RWPE2 (cell line): ENCODE measurements around the gene LRBA.
A peak's percentile ranks its signal among the peaks of the same experiment; 100 is the strongest.

Experiments
- ATAC-seq: fragments of 200-7000 bp; cut with Tn5 transposase; 3 replicates; pipeline ENCODE4 v1.9.1; 2021; ENCODE audit warnings: low read depth
- DNase-seq: peaks from one replicate; pipeline ENCODE4 v3.0.0-alpha.2; 2020; ENCODE audit warnings: low spot score
- H3K27ac ChIP-seq: fragments of 450-650 bp; 2 replicates; pipeline ENCODE4 v1.5.1; 2017; ENCODE audit warnings: mild to moderate bottlenecking; ENCODE audit not compliant: poor library complexity, severe bottlenecking
- H3K27me3 ChIP-seq: fragments of 250-450 bp; sonication (Bioruptor Pico); 2 replicates; pipeline ENCODE4 v1.5.1; 2021; ENCODE audit warnings: mild to moderate bottlenecking, moderate library complexity; ENCODE audit not compliant: insufficient read depth, poor library complexity, severe bottlenecking
- H3K36me3 ChIP-seq: fragments of 250-450 bp; sonication (Bioruptor Pico); 2 replicates; pipeline ENCODE4 v1.5.1; 2020; ENCODE audit warnings: low read depth, mild to moderate bottlenecking, moderate library complexity
- H3K4me1 ChIP-seq: fragments of 250-450 bp; sonication (Bioruptor Pico); 2 replicates; pipeline ENCODE4 v1.5.1; 2021; ENCODE audit warnings: mild to moderate bottlenecking, moderate library complexity; ENCODE audit not compliant: insufficient read depth, poor library complexity, severe bottlenecking
- H3K4me3 ChIP-seq: fragments of 250-450 bp; sonication (Bioruptor Pico); 2 replicates; pipeline ENCODE4 v1.5.1; 2021; ENCODE audit warnings: mild to moderate bottlenecking, moderate library complexity; ENCODE audit not compliant: severe bottlenecking
- H3K9me3 ChIP-seq: fragments of 250-450 bp; sonication (Bioruptor Pico); 2 replicates; pipeline ENCODE4 v1.5.1; 2021; ENCODE audit warnings: mild to moderate bottlenecking, moderate library complexity; ENCODE audit not compliant: severe bottlenecking
- CTCF ChIP-seq: fragments of 450-650 bp; IDR thresholded peaks from one replicate; pipeline ENCODE4 v1.5.1; 2017; ENCODE audit warnings: mild to moderate bottlenecking, moderate library complexity; ENCODE audit not compliant: poor library complexity, severe bottlenecking

The LRBA gene

GRCh38 chr4:150816491-150816890 lies 198.6 kb downstream of the LRBA start:
- TF ChIP-seq CTCF, result no peak
- Histone ChIP-seq H3K4me1 (no peaks in the 10 kb centered on the region), H3K9me3 (no peaks in the 10 kb centered on the region), H3K4me3 (no peak overlapping the region), H3K27me3 (no peaks in the 10 kb centered on the region), H3K27ac (no peak overlapping the region), H3K36me3 (peaks cover 30% of the 10 kb centered on the region)
- DNase-seq (no peak), ATAC-seq (no peak)

GRCh38 chr4:150814873-150815272 lies 200.2 kb downstream of the LRBA start:
- no peak overlapping the region for H3K4me3 ChIP-seq
- no peaks in the 10 kb centered on the region for H3K27me3 ChIP-seq
- H3K4me1 ChIP-seq, result no peaks in the 10 kb centered on the region
- TF ChIP-seq CTCF, result peak; percentile 37
- H3K9me3 ChIP-seq, result no peaks in the 10 kb centered on the region
- no peak for ATAC-seq
- no peak for DNase-seq
- no peak overlapping the region for H3K27ac ChIP-seq
- peaks cover 36% of the 10 kb centered on the region for H3K36me3 ChIP-seq

GRCh38 chr4:150805183-150806025 lies 209.7 kb downstream of the LRBA start:
- Histone ChIP-seq H3K4me3 (no peak overlapping the region), H3K4me1 (no peaks in the 10 kb centered on the region), H3K9me3 (no peaks in the 10 kb centered on the region), H3K27ac (no peak overlapping the region), H3K36me3 (peaks cover 18% of the 10 kb centered on the region), H3K27me3 (no peaks in the 10 kb centered on the region)
- TF ChIP-seq CTCF, result no peak
- no peak for DNase-seq
- ATAC-seq, result no peak

GRCh38 chr4:150801833-150802232 lies 213.3 kb downstream of the LRBA start:
- no peak for TF ChIP-seq CTCF
- DNase-seq, result no peak
- no peak for ATAC-seq
- Histone ChIP-seq H3K4me1 (no peaks in the 10 kb centered on the region), H3K27ac (no peak overlapping the region), H3K27me3 (no peaks in the 10 kb centered on the region), H3K36me3 (peaks cover 18% of the 10 kb centered on the region; the same call in 1 of the 2 replicates), H3K4me3 (no peak overlapping the region), H3K9me3 (no peaks in the 10 kb centered on the region)

GRCh38 chr4:150799207-150799606 lies 215.9 kb downstream of the LRBA start:
- no peaks in the 10 kb centered on the region for H3K4me1 ChIP-seq
- no peaks in the 10 kb centered on the region for H3K9me3 ChIP-seq
- no peak overlapping the region for H3K4me3 ChIP-seq
- peaks cover 9% of the 10 kb centered on the region; the same call in 1 of the 2 replicates for H3K36me3 ChIP-seq
- H3K27me3 ChIP-seq, result no peaks in the 10 kb centered on the region
- peak; percentile 26 for TF ChIP-seq CTCF
- ATAC-seq (no peak), DNase-seq (no peak)
- H3K27ac ChIP-seq, result no peak overlapping the region
